Measurements from ENCODE around the gene MMP2. TPM values are rescaled to one million over a fixed set of nuclear protein-coding genes. Genes with fewer than 3 reads are reported as not detected.
A peak's percentile ranks its signal among the peaks of the same experiment; 100 is the strongest.

MMP2 gene
- total and polyA plus RNA-seq, 2 of the 13 experiments (the other 11 are each of a cell fraction or from before 2014, with no cell fraction given) = 0.31 to 1.3 TPM

DNA sequence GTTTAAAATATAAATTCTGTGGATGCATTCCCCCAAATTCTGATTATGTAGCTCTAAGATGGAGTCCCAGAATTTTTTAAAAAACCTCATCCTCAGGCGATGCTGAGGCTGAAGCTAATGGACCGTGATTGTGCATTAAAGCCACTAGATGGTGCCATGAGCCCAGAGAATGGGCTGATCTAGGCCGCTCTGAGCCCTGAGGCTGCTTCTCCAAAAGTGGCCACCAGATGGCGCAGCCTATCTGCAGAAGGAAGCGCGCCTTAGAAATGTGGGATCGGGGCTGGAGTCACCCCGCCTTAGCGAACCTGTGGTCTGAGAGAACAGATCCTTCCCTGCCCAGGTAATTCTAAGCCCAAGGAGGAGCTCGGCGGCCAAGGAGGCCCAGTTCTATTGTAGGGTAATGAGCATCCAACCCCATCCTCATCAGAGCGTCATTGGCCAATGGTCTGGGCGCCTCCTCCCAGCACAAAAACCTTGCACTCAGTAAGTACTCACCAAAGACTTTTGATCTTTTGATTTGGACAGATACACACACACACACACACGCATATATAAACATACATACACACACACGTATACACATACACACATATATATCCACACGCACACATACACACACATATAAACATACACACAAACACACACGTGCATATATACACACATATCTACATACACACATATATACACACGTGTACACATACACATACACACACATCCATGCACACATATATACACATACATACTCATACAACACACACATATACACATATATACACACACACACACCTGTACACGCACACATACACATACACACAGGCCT, 13.7 kb upstream of the MMP2 start (continued):
- TF ChIP-seq FOSL2 (CRISPR knock-in tag; IDR thresholded peaks at IDR 0.05) (peak; percentile 63), SOX13 (IDR thresholded peaks at IDR 0.05) (no peak), SOX13 (CRISPR knock-in tag; conservative IDR thresholded peaks at IDR 0.05 in 1 of 2, IDR thresholded peaks at IDR 0.05 in 1 of 2) (0 out of 4 replicates have a peak, but pooled peaks of 1 of the 2 experiments have one; percentile 29), FIP1L1 (IDR thresholded peaks at IDR 0.05; ENCODE audit: borderline replicate concordance, insufficient read depth, low read depth, low read length) (no peak), FOXK2 (IDR thresholded peaks at IDR 0.05) (no peak), BRCA1 (CRISPR knock-in tag; IDR thresholded peaks at IDR 0.05) (no peak), DBP (CRISPR knock-in tag; IDR thresholded peaks at IDR 0.05; ENCODE audit: not compliant biosample characterization) (no peak), ZFP90 (CRISPR knock-in tag; IDR thresholded peaks at IDR 0.05; ENCODE audit: borderline replicate concordance) (0 out of 2 replicates have a peak, but pooled peaks have one; percentile 55), NFAT5 (CRISPR knock-in tag; IDR thresholded peaks at IDR 0.05) (no peak), POLR2G (IDR thresholded peaks at IDR 0.05; ENCODE audit: low read depth, low read length) (no peak), ZNF615 (CRISPR knock-in tag; IDR thresholded peaks at IDR 0.05; ENCODE audit: borderline replicate concordance) (no peak), THAP11 (CRISPR knock-in tag; IDR thresholded peaks at IDR 0.05) (peak; percentile 59), TIGD3 (CRISPR knock-in tag; IDR thresholded peaks at IDR 0.05; ENCODE audit: borderline replicate concordance) (no peak; the same call in 1 of the 2 replicates), MIXL1 (CRISPR knock-in tag; IDR thresholded peaks at IDR 0.05) (peak; percentile 71; the same call in 1 of the 2 replicates), HOXA7 (CRISPR knock-in tag; IDR thresholded peaks at IDR 0.05) (no peak), ZNF160 (CRISPR knock-in tag; IDR thresholded peaks at IDR 0.05) (no peak)
- TF ChIP-seq, protein P1, sequence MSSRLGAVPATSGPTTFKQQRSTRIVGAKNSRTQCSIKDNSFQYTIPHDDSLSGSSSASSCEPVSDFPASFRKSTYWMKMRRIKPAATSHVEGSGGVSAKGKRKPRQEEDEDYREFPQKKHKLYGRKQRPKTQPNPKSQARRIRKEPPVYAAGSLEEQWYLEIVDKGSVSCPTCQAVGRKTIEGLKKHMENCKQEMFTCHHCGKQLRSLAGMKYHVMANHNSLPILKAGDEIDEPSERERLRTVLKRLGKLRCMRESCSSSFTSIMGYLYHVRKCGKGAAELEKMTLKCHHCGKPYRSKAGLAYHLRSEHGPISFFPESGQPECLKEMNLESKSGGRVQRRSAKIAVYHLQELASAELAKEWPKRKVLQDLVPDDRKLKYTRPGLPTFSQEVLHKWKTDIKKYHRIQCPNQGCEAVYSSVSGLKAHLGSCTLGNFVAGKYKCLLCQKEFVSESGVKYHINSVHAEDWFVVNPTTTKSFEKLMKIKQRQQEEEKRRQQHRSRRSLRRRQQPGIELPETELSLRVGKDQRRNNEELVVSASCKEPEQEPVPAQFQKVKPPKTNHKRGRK (CRISPR knock-in tag; IDR thresholded peaks at IDR 0.05) = no peak
- TF ChIP-seq, protein P2, sequence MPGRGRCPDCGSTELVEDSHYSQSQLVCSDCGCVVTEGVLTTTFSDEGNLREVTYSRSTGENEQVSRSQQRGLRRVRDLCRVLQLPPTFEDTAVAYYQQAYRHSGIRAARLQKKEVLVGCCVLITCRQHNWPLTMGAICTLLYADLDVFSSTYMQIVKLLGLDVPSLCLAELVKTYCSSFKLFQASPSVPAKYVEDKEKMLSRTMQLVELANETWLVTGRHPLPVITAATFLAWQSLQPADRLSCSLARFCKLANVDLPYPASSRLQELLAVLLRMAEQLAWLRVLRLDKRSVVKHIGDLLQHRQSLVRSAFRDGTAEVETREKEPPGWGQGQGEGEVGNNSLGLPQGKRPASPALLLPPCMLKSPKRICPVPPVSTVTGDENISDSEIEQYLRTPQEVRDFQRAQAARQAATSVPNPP (CRISPR knock-in tag; IDR thresholded peaks at IDR 0.05) = no peak

Measured in HepG2 (cell line).